Mesothelial cell of epicardium (in vitro differentiated cells): Measurements from ENCODE around the gene EHMT1. TPM values are rescaled to one million over a fixed set of nuclear protein-coding genes. Genes with fewer than 3 reads are reported as not detected.
"Not testable (repeated sequence)": the region's sequence is repeated elsewhere in the genome, so short reads cannot be mapped to it uniquely, and the experiment has no call there.

ENCODE experiments used
- DNase-seq, 2 experiments: peaks; one replicate each; pipeline ENCODE4 v3.0.0; 2021; ENCODE audit warnings: low spot score in 2 of 2; ENCODE audit not compliant: unreplicated experiment in 2 of 2
- H3K27ac Mint-ChIP-seq: 2 replicates; pipeline ENCODE4 v1.8.0; 2021; ENCODE audit warnings: mixed read lengths
- H3K27me3 Mint-ChIP-seq: 2 replicates; pipeline ENCODE4 v1.8.0; 2021; ENCODE audit warnings: low read depth, mixed read lengths
- H3K36me3 Mint-ChIP-seq: 2 replicates; pipeline ENCODE4 v1.8.0; 2021; ENCODE audit warnings: mixed read lengths
- H3K4me1 Mint-ChIP-seq: 2 replicates; pipeline ENCODE4 v1.8.0; 2021; ENCODE audit warnings: mixed read lengths
- H3K4me3 Mint-ChIP-seq: 2 replicates; pipeline ENCODE4 v1.8.0; 2021; ENCODE audit warnings: mild to moderate bottlenecking, moderate library complexity, mixed read lengths
- H3K9me3 Mint-ChIP-seq: 2 replicates; pipeline ENCODE4 v1.8.0; 2021; ENCODE audit warnings: mixed read lengths
- microRNA-seq: library from miRNA; unstranded; fragments of <30 nt; microRNA quantifications from one replicate; pipeline ENCODE4 v1.2.0, GENCODE V29; 2021; ENCODE audit warnings: inconsistent platforms, mixed read lengths
- total RNA-seq: library from RNA; stranded (reverse); gene quantifications from 3 replicates; pipeline ENCODE4 v1.2.1, GENCODE V29; 2021
- TF ChIP-seq, protein P1 (sequence below): fragments of 200-600 bp; sonication (generic); IDR thresholded peaks from one replicate; pipeline ENCODE4 v1.5.0; 2021; ENCODE audit warnings: antibody characterized with exemption; ENCODE audit not compliant: unreplicated experiment

Gene EHMT1
- total RNA-seq, 1 donor from 2014 or later = 147 TPM

DNA sequence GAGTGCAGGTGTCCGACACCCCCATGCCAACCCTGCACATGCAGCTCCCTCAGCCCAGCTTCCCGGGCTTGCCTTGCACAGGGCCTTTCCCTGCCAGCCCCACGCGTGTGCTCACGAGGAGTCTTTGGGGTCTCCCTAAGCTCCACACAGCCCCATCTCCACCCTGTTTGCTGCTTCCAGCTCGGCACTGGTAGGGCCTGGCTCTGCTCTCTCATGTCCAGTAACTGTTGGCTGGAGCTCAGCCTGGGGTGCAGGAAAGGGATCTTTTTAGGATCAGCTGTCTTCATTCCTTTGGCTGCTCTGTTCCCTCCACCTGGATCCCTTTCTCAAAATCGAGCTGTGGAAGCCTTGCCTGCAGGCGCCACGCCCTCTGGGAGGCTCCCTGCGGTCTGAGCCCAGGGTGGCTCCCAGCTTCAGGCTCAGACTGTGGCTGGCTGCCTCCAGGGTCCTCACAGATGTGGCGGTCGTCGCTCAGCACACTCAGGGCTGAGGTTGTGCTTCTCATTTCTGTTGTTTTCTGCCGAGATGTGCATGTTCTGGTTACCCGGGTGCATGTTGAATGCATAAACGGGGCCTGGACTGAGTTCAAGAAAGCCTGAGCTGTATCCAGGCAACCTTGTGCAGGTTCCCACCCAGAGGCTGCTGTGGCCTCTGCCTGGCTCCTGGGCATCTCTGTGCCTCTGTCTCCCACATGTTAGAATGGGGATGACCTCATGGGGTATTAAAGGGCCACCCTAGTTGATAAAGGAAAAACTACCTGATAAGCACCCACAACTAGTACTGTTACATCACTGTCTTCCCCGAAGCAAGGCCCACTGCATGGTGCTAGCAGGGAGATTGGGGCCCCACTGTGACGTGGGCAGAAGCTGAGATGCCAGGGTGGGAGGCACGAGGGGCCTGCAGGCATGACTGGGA lies 263.0 kb downstream of the EHMT1 start:
- no peak overlapping the region for H3K27ac Mint-ChIP-seq
- DNase-seq = no peak
- no peak overlapping the region for H3K4me3 Mint-ChIP-seq
- peaks cover 35% of the 10 kb centered on the region for H3K27me3 Mint-ChIP-seq
- no peaks in the 10 kb centered on the region for H3K9me3 Mint-ChIP-seq
- no peaks in the 10 kb centered on the region for H3K4me1 Mint-ChIP-seq
- H3K36me3 Mint-ChIP-seq = no peaks in the 10 kb centered on the region
- TF ChIP-seq, protein P1, sequence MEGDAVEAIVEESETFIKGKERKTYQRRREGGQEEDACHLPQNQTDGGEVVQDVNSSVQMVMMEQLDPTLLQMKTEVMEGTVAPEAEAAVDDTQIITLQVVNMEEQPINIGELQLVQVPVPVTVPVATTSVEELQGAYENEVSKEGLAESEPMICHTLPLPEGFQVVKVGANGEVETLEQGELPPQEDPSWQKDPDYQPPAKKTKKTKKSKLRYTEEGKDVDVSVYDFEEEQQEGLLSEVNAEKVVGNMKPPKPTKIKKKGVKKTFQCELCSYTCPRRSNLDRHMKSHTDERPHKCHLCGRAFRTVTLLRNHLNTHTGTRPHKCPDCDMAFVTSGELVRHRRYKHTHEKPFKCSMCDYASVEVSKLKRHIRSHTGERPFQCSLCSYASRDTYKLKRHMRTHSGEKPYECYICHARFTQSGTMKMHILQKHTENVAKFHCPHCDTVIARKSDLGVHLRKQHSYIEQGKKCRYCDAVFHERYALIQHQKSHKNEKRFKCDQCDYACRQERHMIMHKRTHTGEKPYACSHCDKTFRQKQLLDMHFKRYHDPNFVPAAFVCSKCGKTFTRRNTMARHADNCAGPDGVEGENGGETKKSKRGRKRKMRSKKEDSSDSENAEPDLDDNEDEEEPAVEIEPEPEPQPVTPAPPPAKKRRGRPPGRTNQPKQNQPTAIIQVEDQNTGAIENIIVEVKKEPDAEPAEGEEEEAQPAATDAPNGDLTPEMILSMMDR = no peak

DNA sequence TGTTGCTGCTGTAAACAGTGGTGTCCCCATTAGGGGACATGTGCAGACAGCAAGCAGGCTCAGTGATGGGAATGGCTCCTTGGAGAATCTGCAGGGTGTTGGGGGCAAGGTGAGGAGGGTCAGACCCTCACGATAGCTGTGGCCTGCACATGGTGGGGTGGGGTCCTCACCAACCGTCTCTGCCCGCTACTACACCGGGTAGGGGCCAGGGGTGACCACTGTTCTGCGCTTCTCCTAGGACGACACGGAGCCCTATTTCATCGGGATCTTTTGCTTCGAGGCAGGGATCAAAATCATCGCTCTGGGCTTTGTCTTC lies 263.7 kb downstream of the EHMT1 start:
- Mint-ChIP-seq H3K4me1 (no peaks in the 10 kb centered on the region), H3K27ac (no peak overlapping the region), H3K36me3 (no peaks in the 10 kb centered on the region), H3K4me3 (no peak overlapping the region), H3K27me3 (peaks cover 32% of the 10 kb centered on the region), H3K9me3 (no peaks in the 10 kb centered on the region)
- TF ChIP-seq, protein P1 = no peak
- DNase-seq = no peak

DNA sequence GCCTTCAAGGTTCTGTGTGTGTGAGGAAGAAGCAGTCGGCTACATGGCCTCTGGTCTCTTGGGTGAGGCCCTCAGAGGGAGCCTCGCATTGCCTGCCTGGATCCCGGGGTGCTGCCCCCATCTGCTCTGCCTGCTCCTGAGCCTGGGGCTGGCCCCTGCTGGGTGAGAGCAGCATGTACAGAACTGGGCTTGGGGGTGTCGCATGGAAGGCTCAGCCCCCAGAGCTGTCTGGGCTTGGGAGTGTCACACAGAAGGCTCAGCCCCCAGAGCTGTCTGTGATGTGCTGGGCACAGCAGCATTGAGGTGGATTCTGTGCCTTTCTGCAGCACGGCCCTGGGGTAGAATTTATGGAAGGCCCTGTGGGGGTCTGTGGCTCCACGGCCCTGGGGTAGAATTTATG lies 265.2 kb downstream of the EHMT1 start:
- DNase-seq, H3K4me3 Mint-ChIP-seq, H3K27ac Mint-ChIP-seq, H3K4me1 Mint-ChIP-seq, H3K9me3 Mint-ChIP-seq, H3K36me3 Mint-ChIP-seq: not testable (repeated sequence)
- H3K27me3 Mint-ChIP-seq = peaks cover 30% of the 10 kb centered on the region

DNA sequence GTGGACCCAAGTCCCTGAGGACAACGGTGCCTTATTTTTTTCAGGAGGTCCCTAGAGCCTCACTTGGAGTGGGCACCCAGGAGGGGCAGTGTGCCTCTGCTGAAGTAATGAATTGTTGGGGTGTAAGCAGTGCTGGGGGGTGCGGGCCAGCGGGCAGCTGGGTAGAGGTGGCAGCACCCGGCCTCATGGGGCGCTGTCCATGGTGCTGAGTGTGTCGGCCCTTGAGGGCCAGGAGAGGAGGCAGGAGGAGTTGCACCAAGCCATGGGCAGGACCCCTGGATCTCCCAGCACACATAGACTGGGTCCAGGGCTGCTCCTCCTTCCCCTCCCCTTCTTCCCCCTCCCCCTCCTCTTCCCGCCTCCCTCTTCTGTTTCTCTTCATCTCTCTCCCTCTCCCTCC lies 265.7 kb downstream of the EHMT1 start:
- not testable (repeated sequence) for H3K9me3 Mint-ChIP-seq
- peaks cover 24% of the 10 kb centered on the region for H3K27me3 Mint-ChIP-seq

DNA sequence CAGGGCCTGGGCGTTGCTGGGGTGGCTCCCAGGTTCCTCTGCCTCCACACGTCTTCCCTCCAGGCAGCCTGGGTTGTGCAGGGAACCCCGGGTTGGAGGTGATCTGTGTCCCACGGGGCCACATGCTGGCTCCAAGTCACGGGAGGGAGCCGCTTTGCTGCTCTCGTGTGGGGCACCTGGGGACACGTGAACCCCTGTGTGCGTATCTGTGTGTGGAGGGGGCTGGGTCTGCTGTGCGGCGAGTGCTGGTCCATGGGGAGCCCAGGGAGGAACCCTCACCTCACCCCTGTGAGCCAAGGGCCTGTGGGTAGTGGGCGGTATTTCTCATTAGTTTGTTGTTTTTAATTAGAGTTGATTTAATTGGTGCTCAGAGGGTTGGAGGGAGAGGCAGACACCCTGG lies 266.3 kb downstream of the EHMT1 start:
- H3K4me3 Mint-ChIP-seq, H3K27ac Mint-ChIP-seq, H3K4me1 Mint-ChIP-seq, H3K36me3 Mint-ChIP-seq, DNase-seq, H3K9me3 Mint-ChIP-seq: not testable (repeated sequence)
- peaks cover 20% of the 10 kb centered on the region for H3K27me3 Mint-ChIP-seq

More for the DNA sequence above, 265.7 kb downstream of the EHMT1 start:
- not testable (repeated sequence) for H3K4me1 Mint-ChIP-seq, H3K4me3 Mint-ChIP-seq, DNase-seq, H3K36me3 Mint-ChIP-seq, H3K27ac Mint-ChIP-seq

Small RNA genes within 50 kb of the gene (microRNA-seq; reads per million reads assigned to microRNA genes)
- gene MIR602 = not detected

Other genes starting within 250 kb of the EHMT1 start
- 37.2 to 38.2 TPM (median 37.3 TPM) in 3 replicates for gene EXD3, start 195.8 kb upstream of the EHMT1 start, total RNA-seq
- 19.9 to 22.1 TPM (median 21.4 TPM) in 3 replicates for gene NOXA1, start 195.6 kb upstream of the EHMT1 start, total RNA-seq
- 1.4 to 1.7 TPM (median 1.6 TPM) in 3 replicates for gene ENTPD8, start 177.6 kb upstream of the EHMT1 start, total RNA-seq
- gene NSMF, start 159.7 kb upstream of the EHMT1 start, total RNA-seq = 85.3 to 85.6 TPM (median 85.3 TPM) in 3 replicates
- gene PNPLA7, start 68.6 kb upstream of the EHMT1 start, total RNA-seq = 5.3 to 5.7 TPM (median 5.6 TPM) in 3 replicates
- gene MRPL41, start 67.1 kb upstream of the EHMT1 start, total RNA-seq = 22.7 to 26.6 TPM (median 26.2 TPM) in 3 replicates
- gene DPH7, start 40.1 kb upstream of the EHMT1 start, total RNA-seq = 55.0 to 59.4 TPM (median 56.1 TPM) in 3 replicates
- gene ZMYND19, start 28.5 kb upstream of the EHMT1 start, total RNA-seq = 31.1 to 33.2 TPM (median 31.9 TPM) in 3 replicates
- 36.5 to 40.5 TPM (median 39.1 TPM) in 3 replicates for gene ARRDC1, start 13.3 kb upstream of the EHMT1 start, total RNA-seq